HepG2 (cell line): Measurements from ENCODE around the gene TFAM. TPM values are rescaled to one million over a fixed set of nuclear protein-coding genes. Genes with fewer than 3 reads are reported as not detected.

Source experiments
- AHR ChIP-seq: IDR thresholded peaks from 2 replicates; pipeline ENCODE4 v1.6.1; 2018; ENCODE audit warnings: missing genetic modification reagents, missing compliant biosample characterization
- BCL6 ChIP-seq: IDR thresholded peaks from 2 replicates; pipeline ENCODE4 v1.6.1; 2016; ENCODE audit warnings: missing genetic modification reagents, missing compliant biosample characterization
- CREB3 ChIP-seq: sonication (generic); formaldehyde crosslinking; IDR thresholded peaks from 2 replicates; pipeline ENCODE4 v1.5.0; 2020; ENCODE audit warnings: missing genetic modification reagents
- DNMT3B ChIP-seq: conservative IDR thresholded peaks from 2 replicates; pipeline ENCODE4 v1.6.1; 2016; ENCODE audit warnings: missing biosample characterization, control low read depth
- DPF2 ChIP-seq: sonication (generic); formaldehyde crosslinking; IDR thresholded peaks from 2 replicates; pipeline ENCODE4 v1.4.0; 2020; ENCODE audit warnings: mild to moderate bottlenecking, low read depth, missing genetic modification reagents, borderline replicate concordance
- FOXP1 ChIP-seq, 2 experiments: fragments of 450-650 bp in 1 of 2; IDR thresholded peaks; 2 replicates each; pipeline ENCODE4 v1.6.1; 2017 to 2018; ENCODE audit warnings: antibody characterized with exemption in 1 of 2
- GZF1 ChIP-seq: sonication (generic); formaldehyde crosslinking; IDR thresholded peaks from 2 replicates; pipeline ENCODE4 v1.5.1; 2020; ENCODE audit warnings: mild to moderate bottlenecking, missing genetic modification reagents
- HCFC1 ChIP-seq: fragments of 150-350 bp; IDR thresholded peaks from 2 replicates; pipeline ENCODE4 v1.6.1; 2014; ENCODE audit warnings: low read depth, low read length
- HNRNPL ChIP-seq: fragments of 200-400 bp; formaldehyde crosslinking; IDR thresholded peaks from 2 replicates; pipeline ENCODE4 v1.6.1; 2017; ENCODE audit warnings: mild to moderate bottlenecking, low read depth, low read length
- KLF13 ChIP-seq: sonication (generic); formaldehyde crosslinking; IDR thresholded peaks from 2 replicates; pipeline ENCODE4 v1.4.0; 2020; ENCODE audit warnings: mild to moderate bottlenecking, missing genetic modification reagents
- MED8 ChIP-seq: sonication (generic); formaldehyde crosslinking; IDR thresholded peaks from 2 replicates; pipeline ENCODE4 v1.8.1; 2023; ENCODE audit warnings: mild to moderate bottlenecking, missing genetic modification reagents; ENCODE audit not compliant: insufficient replicate concordance
- MXD4 ChIP-seq: IDR thresholded peaks from 2 replicates; pipeline ENCODE4 v1.6.1; 2016; ENCODE audit warnings: mild to moderate bottlenecking, missing biosample characterization, missing genetic modification reagents
- PHF20 ChIP-seq: sonication (generic); formaldehyde crosslinking; IDR thresholded peaks from 2 replicates; pipeline ENCODE4 v1.5.0; 2020; ENCODE audit warnings: mild to moderate bottlenecking, missing genetic modification reagents
- PITX1 ChIP-seq: sonication (generic); formaldehyde crosslinking; IDR thresholded peaks from 2 replicates; pipeline ENCODE4 v1.5.1; 2020; ENCODE audit warnings: mild to moderate bottlenecking, missing genetic modification reagents
- REL ChIP-seq: sonication (generic); formaldehyde crosslinking; conservative IDR thresholded peaks from 2 replicates; pipeline ENCODE4 v1.8.0; 2022; ENCODE audit warnings: mild to moderate bottlenecking, missing genetic modification reagents, moderate library complexity
- SIX4 ChIP-seq: sonication (generic); formaldehyde crosslinking; IDR thresholded peaks from 2 replicates; pipeline ENCODE4 v1.4.0; 2020; ENCODE audit warnings: missing genetic modification reagents
- TEAD3 ChIP-seq: optimal IDR thresholded peaks from 2 replicates; pipeline ENCODE3; 2016; ENCODE audit warnings: borderline replicate concordance
- TFE3 ChIP-seq: IDR thresholded peaks from 2 replicates; pipeline ENCODE4 v1.6.1; 2016
- TGIF2 ChIP-seq: IDR thresholded peaks from 2 replicates; pipeline ENCODE4 v1.6.1; 2016; ENCODE audit warnings: control low read depth, missing compliant biosample characterization
- YY1 ChIP-seq: IDR thresholded peaks from 2 replicates; pipeline ENCODE4 v1.6.1; 2011; ENCODE audit warnings: low read length, low read depth, moderate library complexity, mild to moderate bottlenecking; ENCODE audit not compliant: insufficient read depth, insufficient replicate concordance
- ZBTB7B ChIP-seq: sonication (generic); formaldehyde crosslinking; IDR thresholded peaks from 2 replicates; pipeline ENCODE4 v1.4.0; 2020; ENCODE audit warnings: missing genetic modification reagents
- ZFP36L1 ChIP-seq: sonication (generic); formaldehyde crosslinking; IDR thresholded peaks from 2 replicates; pipeline ENCODE4 v1.8.0; 2022; ENCODE audit warnings: mild to moderate bottlenecking, missing genetic modification reagents, moderate library complexity
- ZNF264 ChIP-seq: sonication (generic); formaldehyde crosslinking; IDR thresholded peaks from 2 replicates; pipeline ENCODE4 v1.4.0; 2020; ENCODE audit warnings: missing genetic modification reagents
- ZNF503 ChIP-seq: sonication (generic); formaldehyde crosslinking; IDR thresholded peaks from 2 replicates; pipeline ENCODE4 v1.4.0; 2020; ENCODE audit warnings: missing genetic modification reagents
- ZNF652 ChIP-seq: IDR thresholded peaks from 2 replicates; pipeline ENCODE4 v1.6.1; 2016; ENCODE audit warnings: low read depth, borderline replicate concordance
- ZNF709 ChIP-seq: sonication (generic); formaldehyde crosslinking; IDR thresholded peaks from 2 replicates; pipeline ENCODE4 v1.5.0; 2020; ENCODE audit warnings: mild to moderate bottlenecking, missing genetic modification reagents
- ZNF713 ChIP-seq: sonication (generic); formaldehyde crosslinking; IDR thresholded peaks from 2 replicates; pipeline ENCODE4 v1.4.0; 2020; ENCODE audit warnings: mild to moderate bottlenecking, missing genetic modification reagents
- polyA plus RNA-seq, 8 experiments: library from polyadenylated mRNA; depleted of rRNA in 3 of 8; stranded (reverse) in 7 of 8; unstranded in 1 of 8; fragments of >200 nt; fragmentation: Illumina TruSeq in 4 of 8; extraction: Trizol in 4 of 8; gene quantifications; 2 replicates each; pipeline versions ENCODE4 v1.2.1 to v1.2.3, GENCODE V29; 2011 to 2016; ENCODE audit warnings: low read depth in 4 of 8, missing spikeins in 1 of 8, mixed read lengths in 1 of 8; ENCODE audit not compliant: insufficient read depth in 1 of 8
- total RNA-seq, 5 experiments: library from RNA; depleted of rRNA; stranded (reverse); fragments of >200 nt; fragmentation: Illumina TruSeq; extraction: Trizol; gene quantifications; 2 replicates each; pipeline ENCODE4 v1.2.3, GENCODE V29; 2016; ENCODE audit warnings: low read depth in 1 of 5

Gene TFAM
- total and polyA plus RNA-seq, 2 of the 13 experiments (the other 11 are each of a cell fraction or from before 2014, with no cell fraction given), result 18.4 to 125 TPM

- TF ChIP-seq ZNF503, result no peak; the same call in 1 of the 2 replicates
- TF ChIP-seq CREB3 (CRISPR knock-in tag), result no peak; the same call in 1 of the 2 replicates
- 0 out of 2 replicates have a peak, but pooled peaks have one; percentile 66 for TF ChIP-seq ZNF264 (CRISPR knock-in tag)
- TF ChIP-seq TFE3 (CRISPR knock-in tag), result 0 out of 2 replicates have a peak, but pooled peaks have one; percentile 15
- TF ChIP-seq BCL6 (CRISPR knock-in tag), result peak; percentile 33
- TF ChIP-seq PITX1 (CRISPR knock-in tag), result no peak
- no peak for TF ChIP-seq SIX4 (CRISPR knock-in tag)
- TF ChIP-seq GZF1, result 0 out of 2 replicates have a peak, but pooled peaks have one; percentile 15
- no peak for TF ChIP-seq FOXP1 (IDR thresholded peaks at IDR 0.05)
- no peak for TF ChIP-seq FOXP1 (CRISPR knock-in tag; IDR thresholded peaks at IDR 0.05)
- no peak for TF ChIP-seq KLF13 (CRISPR knock-in tag)
- no peak for TF ChIP-seq ZNF652
- peak; percentile 66; the same call in 1 of the 2 replicates for TF ChIP-seq DNMT3B (CRISPR knock-in tag)
- TF ChIP-seq AHR (CRISPR knock-in tag), result 0 out of 2 replicates have a peak, but pooled peaks have one; percentile 18
- TF ChIP-seq ZBTB7B, result peak; percentile 50
- TF ChIP-seq DPF2 (CRISPR knock-in tag), result no peak
- TF ChIP-seq ZFP36L1 (CRISPR knock-in tag), result peak; percentile 85; the same call in 1 of the 2 replicates
- 0 out of 2 replicates have a peak, but pooled peaks have one; percentile 40 for TF ChIP-seq ZNF713
- TF ChIP-seq MED8, result no peak
- TF ChIP-seq PHF20 (CRISPR knock-in tag), result peak; percentile 88
- peak; percentile 92; the same call in 1 of the 2 replicates for TF ChIP-seq MXD4 (CRISPR knock-in tag)
- peak; percentile 32; the same call in 1 of the 2 replicates for TF ChIP-seq HCFC1
- peak; percentile 76; the same call in 1 of the 2 replicates for TF ChIP-seq REL
- peak; percentile 90 for TF ChIP-seq YY1
- peak; percentile 33 for TF ChIP-seq TEAD3 (CRISPR knock-in tag)
- TF ChIP-seq HNRNPL, result peak; percentile 49; the same call in 1 of the 2 replicates
- TF ChIP-seq ZNF709 (CRISPR knock-in tag), result no peak
- TF ChIP-seq TGIF2 (CRISPR knock-in tag), result peak; percentile 80; the same call in 1 of the 2 replicates
Observed at GRCh38 chr10:58384999-58385783, at the start of gene TFAM (continued).
